Subcutaneous adipose tissue (tissue), 4 donors: ENCODE results near the gene GSPT1. TPM values are rescaled to one million over a fixed set of nuclear protein-coding genes. Genes with fewer than 3 reads are reported as not detected.

Experiments
- CTCF ChIP-seq: fragments of 450-650 bp; IDR thresholded peaks from one replicate; pipeline ENCODE4 v1.5.1; 2016; ENCODE audit warnings: low read depth, mild to moderate bottlenecking, control low read depth, antibody characterized with exemption, moderate library complexity
- total RNA-seq, 4 donors: library from RNA; depleted of rRNA; stranded (reverse); fragments of >200 nt; gene quantifications; one replicate each; pipeline ENCODE4 v1.1.0, GENCODE V29; 2016

The GSPT1 gene
- total RNA-seq, 4 donors from 2014 or later = 62.6 to 102 (median 77.4) TPM

DNA sequence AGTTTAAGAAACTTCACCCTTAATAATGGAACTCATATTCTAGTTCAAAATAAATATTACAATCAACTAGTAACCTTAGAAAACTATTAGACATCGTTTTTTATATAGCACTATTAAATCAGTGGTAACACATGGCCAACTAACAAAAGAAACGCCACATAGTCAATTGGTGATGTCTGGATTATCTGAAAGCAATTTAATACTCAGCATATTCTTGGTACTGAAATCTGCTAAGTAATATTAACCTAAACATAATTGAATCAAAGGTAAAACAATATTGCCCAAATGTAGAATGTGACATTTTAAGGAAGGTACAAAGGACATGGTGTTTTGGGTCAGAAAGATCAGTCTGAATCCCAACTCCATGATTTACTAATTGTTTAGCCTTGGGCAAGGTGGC, 53.3 kb downstream of the GSPT1 start:
- TF ChIP-seq CTCF = no peak

- TF ChIP-seq CTCF = no peak
Observed at GRCh38 chr16:11857161-11857560, 58.6 kb downstream of the GSPT1 start.

DNA sequence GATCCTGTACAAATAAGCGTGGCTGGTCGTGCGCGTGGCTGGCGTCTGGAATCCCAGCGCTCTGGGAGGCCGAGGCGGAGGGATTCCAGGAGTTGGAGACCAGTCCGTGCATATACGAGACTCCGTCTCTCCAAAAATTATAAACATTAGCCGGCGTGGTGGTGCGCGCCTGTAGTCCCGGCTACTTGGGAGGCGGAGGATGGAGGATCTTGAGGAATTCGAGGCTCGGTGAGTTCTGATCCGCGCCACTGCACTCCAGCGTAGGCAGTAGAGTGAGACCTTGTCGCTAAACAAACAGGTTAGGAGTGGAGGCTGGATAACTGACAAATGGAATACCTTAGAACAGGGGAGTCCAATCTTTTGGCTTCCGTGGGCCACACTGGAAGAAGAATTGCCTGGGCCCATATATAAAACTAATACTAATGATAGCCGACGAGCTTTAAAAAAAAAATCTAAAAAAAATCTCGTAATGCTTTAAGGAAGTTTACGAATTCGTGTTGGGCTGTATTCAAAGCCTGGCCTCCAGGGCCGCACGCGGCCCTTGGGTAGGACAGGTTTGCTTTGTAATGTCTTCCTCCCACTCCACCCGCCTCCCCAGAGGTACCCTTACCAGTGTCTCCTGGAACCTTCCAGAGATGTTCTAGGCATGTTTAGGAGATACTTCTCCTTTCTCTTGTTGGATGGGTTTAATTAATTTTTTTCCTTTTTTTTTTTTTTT, 63.5 kb downstream of the GSPT1 start:
- no peak for TF ChIP-seq CTCF

- no peak for TF ChIP-seq CTCF
Observed at GRCh38 chr16:11851294-11852091, 64.3 kb downstream of the GSPT1 start, which contains the start of gene RSL1D1. RSL1D1 (minus strand) TSS chr16:11851542; CDS start chr16:11851512, 30 bp downstream.

DNA sequence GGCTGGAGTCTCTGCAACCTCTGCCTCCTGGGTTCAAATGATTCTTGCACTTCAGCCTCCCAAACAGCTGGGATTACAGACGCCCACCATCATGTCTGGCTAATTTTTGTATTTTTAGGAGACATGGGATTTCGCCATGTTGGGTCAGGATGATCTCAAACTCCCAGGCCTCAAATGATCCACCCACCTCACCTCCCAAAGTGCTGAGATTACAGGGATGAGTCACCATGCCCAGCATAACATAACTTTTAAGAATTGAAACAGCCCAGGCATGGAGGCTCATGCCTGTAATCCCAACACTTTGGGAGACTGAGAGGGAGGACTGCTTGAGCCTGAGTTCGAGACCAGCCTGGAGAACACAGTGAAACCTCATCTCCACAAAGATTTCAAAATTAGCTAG, 66.9 kb downstream of the GSPT1 start:
- no peak for TF ChIP-seq CTCF

DNA sequence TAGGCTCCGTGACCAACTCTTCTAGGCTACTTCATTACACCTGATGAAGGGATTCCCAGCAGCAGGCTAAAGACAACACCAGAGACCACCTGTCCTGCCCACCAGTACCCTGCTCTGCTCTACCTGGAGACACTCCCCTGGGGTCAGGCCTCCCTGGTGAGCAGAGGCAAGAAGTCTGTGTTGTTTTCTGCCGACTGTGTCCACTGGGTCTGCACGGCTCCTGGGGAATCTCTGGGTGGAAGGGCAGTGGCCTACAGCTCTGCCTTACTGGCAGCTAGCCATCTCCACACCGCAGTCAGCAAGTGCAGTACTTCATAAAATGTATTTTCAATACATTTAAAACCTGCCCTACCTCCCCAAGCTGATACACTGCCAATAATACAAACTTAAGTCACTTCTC, 71.3 kb downstream of the GSPT1 start:
- no peak for TF ChIP-seq CTCF

GRCh38 chr16:11843861-11844260, 71.9 kb downstream of the GSPT1 start:
- no peak for TF ChIP-seq CTCF
